Activated T-cell treated with anti-CD3 and anti-CD28 coated beads for 48 hours (primary cell): ENCODE data around the gene ST7.
"Not testable (repeated sequence)": the region's sequence is repeated elsewhere in the genome, so short reads cannot be mapped to it uniquely, and the experiment has no call there.

Experiments
- DNase-seq: peaks from one replicate; pipeline ENCODE4 v3.0.0-alpha.2; 2020; ENCODE audit warnings: low read depth

The ST7 gene

GRCh38 chr7:117097860-117098259 lies 144.6 kb downstream of the ST7 start:
- DNase-seq, result no peak

- no peak for DNase-seq
Observed at GRCh38 chr7:117098457-117098856, 145.2 kb downstream of the ST7 start.

GRCh38 chr7:117101026-117101425 lies 147.7 kb downstream of the ST7 start:
- DNase-seq, result no peak

GRCh38 chr7:117110480-117111315 lies 157.4 kb downstream of the ST7 start:
- peak; percentile 29 for DNase-seq

GRCh38 chr7:117111535-117111934 lies 158.2 kb downstream of the ST7 start:
- DNase-seq, result no peak

DNA sequence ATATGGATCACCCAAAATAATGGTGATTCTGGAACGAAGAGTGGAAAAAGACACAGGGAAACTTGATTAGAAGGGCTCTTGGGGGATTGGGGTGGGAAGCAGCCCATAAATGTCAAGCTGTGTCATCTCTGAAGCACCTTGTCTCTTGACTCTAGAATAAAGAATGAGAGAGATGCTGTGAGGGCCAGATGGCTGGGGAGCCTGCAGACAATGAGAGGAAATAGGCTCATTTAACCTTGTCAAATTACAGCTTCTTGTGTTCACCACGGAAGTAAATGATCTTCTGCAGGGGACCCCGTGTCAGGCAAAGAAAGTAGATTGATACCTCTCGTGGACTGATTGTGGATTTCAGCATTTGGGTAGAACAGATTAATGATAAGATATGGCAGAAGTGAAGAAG lies 159.3 kb downstream of the ST7 start:
- no peak for DNase-seq

DNA sequence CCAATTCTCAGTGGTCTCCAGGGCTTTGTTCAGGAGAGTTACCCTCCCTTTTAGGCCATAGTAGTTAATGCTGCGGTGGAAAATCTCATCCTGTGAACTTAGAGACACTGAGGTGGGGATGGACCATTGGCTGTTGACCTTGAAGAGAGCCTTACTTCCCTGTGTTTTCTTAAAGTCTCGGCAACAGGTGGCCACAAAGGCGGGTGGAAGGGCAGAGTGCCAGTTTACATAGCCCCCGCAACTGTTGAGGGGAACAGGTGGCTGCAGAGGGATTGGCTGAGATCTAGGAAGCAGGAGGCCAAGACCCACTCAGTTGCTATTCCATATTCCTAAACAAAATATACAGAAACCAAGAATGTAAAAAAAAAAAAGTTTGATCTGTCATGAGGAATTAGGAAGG lies 160.6 kb downstream of the ST7 start:
- DNase-seq, result no peak

DNA sequence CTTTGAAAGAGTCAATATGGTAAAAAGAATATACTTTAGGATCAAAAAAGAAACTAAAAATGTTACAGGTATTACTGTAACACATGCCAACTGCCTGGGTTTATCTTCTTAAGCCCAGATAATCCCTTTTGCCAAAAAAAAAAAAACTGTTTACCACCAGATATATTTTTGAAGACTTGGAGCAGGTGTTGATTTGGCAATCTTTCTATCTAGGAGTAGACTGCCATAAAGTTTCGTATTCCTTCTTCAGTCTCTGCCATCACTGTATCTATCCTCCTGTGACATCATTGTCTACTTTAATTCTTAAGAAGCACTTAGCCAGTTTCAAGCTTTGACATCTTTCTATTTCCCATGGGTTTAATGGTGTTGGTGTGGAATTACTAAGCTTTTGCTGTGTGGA lies 161.0 kb downstream of the ST7 start:
- DNase-seq, result no peak

DNA sequence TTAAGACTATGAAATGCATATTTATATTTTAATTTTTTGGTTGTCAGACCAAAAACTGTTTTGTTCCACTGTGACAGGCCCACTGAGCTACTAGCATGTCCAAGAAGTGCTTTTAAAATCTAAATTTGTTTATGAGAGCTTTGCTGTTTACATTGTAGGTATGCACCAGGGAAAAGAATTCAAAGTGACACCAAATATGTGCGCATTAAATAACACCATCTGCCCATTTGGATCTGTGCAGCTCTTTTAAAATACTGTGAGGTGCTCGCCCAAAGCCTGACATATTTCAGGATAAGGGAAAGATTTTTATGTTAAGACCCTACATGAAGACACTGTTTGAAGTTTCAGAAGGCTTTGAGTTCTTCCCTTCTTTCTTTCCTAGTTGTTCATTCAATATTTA lies 162.9 kb downstream of the ST7 start:
- no peak for DNase-seq

GRCh38 chr7:117117172-117117571 lies 163.9 kb downstream of the ST7 start:
- no peak for DNase-seq

DNA sequence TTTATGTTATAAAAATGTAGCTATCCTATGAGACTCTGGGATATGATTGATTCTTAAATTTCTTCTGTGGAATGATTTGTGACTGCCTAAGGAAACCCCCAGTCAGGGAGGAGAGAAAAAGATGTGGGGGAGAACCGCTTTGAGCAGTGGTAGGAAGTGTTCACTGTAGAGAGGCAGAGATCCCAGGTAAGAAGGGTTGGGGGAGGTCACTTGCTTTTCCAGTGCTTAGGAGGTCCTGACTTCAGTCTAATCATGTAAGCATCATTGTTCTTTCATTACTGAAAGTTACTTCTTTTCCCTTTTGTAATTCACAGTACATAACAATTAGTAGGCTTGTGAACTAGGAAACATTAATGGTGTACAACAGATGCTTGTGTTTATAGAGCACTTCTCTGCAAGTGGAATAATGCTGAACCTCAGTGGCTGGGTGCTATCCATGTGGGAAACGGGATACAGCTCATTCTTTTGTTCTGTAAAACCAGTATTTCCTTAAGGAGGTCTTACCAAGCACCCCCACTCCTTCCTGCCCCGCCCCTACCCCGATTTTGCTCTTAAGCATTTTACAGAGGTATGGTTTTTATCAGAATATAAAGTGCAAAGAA lies 165.4 kb downstream of the ST7 start:
- DNase-seq, result no peak

DNA sequence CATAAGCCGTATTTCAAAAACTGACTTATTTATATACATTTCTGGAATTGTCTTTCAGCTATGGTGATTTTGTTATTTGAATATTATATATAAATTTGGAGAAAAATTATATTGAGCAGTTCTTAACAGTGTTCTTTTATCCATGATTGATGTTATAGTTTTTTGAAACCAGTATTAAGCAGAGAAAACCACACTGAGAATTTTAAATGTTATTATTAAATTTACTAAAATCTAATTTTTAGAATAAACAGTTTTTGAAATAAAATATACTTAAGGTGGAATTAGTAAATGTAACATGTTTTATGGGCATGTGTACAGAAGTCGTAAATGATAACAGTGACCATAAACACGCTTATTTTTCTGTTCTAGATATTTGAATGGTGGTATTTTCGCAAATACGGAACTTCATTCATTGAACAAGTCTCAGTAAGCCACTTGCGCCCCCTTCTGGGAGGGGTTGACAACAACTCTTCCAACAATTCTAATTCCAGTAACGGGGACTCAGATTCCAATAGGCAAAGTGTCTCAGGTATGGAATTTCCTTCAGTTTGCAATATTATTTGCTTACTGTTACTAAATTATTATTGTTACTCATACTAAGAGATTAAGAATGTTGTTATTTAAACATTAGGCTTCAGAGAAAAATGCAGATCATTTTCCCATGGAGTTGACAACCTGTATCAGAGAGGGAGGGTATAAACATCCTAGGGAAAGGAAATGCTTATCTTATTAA lies 166.1 kb downstream of the ST7 start:
- peak; percentile 63 for DNase-seq

DNA sequence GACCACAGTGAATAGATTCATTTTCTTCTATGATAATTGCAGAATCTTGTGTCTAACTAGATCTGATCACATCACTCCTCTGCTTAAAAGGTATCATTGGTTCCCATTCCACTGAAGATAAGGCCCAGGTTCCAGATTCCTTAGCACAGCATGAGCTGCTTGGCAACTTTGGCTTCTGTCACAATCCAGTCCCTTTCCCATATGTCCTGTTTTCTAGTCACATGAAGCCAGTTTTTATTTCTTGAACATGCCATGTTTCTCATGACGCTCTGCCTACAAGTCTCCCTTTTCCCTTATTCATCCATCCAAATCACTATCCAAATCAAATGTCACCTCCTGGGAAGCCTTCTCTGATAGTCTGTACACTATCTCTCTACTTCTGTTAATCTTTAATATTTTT lies 167.0 kb downstream of the ST7 start:
- not testable (repeated sequence) for DNase-seq

DNA sequence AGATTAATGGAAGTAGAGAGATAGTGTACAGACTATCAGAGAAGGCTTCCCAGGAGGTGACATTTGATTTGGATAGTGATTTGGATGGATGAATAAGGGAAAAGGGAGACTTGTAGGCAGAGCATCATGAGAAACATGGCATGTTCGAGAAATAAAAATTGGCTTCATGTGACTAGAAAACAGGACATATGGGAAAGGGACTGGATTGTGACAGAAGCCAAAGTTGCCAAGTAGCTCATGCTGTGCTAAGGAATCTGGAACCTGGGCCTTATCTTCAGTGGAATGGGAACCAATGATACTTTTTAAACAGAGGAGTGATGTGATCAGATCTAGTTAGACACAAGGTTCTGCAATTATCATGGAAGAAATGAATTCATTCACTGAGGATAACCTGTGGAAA lies 168.7 kb downstream of the ST7 start:
- DNase-seq, result not testable (repeated sequence)

GRCh38 chr7:117122536-117122935 lies 169.2 kb downstream of the ST7 start:
- no peak for DNase-seq

DNA sequence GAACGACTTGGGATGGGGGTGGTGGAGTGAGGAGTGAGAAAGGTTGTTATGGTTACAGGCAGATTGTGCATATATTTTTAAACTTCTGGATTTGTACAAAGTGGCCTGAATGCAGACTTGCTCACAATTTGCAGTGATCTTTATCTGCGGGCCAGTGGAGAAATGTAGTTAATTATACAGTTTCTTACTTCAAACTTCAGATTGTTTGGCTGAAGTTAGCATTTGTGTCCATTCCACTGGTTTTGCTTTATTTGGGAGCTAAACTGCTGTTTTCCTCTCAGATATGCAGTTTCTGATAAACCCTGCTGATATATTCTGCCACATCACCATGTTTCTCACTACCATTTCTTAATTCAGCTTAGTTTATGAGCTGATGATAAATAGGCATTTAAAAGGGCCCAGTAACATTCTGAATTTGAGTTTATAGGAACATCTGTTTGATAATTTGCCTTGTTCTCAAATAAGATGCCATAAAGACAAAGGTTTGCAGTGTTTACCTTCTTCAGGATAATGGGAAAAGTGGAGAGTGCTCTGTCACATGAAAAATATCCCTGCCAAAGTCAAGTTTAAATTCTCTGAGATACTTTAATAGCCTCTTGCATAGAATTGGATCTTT lies 170.1 kb downstream of the ST7 start:
- DNase-seq, result no peak

GRCh38 chr7:117124591-117125220 lies 171.4 kb downstream of the ST7 start:
- peak; percentile 66 for DNase-seq

- no peak for DNase-seq
Observed at GRCh38 chr7:117126676-117127075, 173.4 kb downstream of the ST7 start.

DNA sequence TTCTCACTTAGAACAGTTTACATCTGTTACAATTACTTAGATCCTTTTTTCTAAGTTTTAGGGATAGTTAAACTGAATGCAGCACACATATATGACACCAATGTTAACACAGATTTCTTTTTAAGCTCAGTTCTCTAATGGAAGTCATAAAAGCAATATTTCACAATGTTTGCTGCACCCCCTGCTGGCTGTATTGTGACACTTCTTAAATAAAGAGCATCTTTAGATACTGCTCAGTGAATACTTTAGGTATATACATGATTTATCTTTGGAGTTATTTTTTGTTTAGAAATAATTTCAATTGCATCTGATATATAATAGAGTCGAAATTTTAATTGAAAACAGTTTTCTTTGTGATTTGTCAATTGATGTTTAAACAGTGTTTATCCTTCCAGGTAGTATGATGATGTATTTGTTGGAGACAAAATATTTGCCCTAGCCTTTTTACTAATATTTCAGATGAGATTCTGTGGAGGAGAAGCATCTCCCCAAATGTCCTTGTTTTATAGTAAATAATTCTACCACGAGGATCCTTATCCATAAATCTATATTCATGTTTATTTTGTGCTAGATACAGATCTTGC lies 174.4 kb downstream of the ST7 start:
- DNase-seq, result peak; percentile 19

GRCh38 chr7:117129521-117129955 lies 176.2 kb downstream of the ST7 start:
- DNase-seq, result no peak

- DNase-seq, result no peak
Observed at GRCh38 chr7:117130262-117130661, 177.0 kb downstream of the ST7 start.
